Measurements from ENCODE around the gene ABLIM3. TPM values are rescaled to one million over a fixed set of nuclear protein-coding genes. Genes with fewer than 3 reads are reported as not detected.
A peak's percentile ranks its signal among the peaks of the same experiment; 100 is the strongest.

ABLIM3 gene
- total RNA-seq, 1 donor from 2014 or later = 3.7 TPM

DNA sequence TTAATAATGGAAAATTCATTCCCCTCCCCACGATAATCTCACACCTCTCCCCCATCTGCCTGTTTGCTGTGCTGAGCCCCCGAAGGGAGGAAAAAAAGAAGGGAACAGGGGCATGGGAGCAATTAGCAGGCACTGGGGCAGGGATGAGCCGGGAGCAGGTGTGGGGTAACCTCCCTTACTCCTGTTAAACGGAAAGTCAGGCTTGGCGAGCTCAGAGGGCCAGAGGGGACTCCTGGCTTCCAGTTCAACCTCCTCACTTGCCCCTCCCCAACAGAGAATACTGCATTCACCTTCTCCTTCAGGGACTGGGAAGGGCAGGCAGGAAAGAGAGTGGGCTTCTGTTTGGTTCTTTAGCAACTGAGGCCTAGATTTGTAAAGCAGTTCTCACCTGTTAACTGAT, 131.9 kb downstream of the ABLIM3 start:
- FAIRE-seq (no peak), DNase-seq (ENCODE audit: low read depth) (no peak)
- TF ChIP-seq, protein P1, sequence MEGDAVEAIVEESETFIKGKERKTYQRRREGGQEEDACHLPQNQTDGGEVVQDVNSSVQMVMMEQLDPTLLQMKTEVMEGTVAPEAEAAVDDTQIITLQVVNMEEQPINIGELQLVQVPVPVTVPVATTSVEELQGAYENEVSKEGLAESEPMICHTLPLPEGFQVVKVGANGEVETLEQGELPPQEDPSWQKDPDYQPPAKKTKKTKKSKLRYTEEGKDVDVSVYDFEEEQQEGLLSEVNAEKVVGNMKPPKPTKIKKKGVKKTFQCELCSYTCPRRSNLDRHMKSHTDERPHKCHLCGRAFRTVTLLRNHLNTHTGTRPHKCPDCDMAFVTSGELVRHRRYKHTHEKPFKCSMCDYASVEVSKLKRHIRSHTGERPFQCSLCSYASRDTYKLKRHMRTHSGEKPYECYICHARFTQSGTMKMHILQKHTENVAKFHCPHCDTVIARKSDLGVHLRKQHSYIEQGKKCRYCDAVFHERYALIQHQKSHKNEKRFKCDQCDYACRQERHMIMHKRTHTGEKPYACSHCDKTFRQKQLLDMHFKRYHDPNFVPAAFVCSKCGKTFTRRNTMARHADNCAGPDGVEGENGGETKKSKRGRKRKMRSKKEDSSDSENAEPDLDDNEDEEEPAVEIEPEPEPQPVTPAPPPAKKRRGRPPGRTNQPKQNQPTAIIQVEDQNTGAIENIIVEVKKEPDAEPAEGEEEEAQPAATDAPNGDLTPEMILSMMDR (IDR thresholded peaks at IDR 0.05; ENCODE audit: insufficient read depth, low read length, severe bottlenecking) = no peak
- Histone ChIP-seq H3K36me3 (ENCODE audit: control insufficient read depth, insufficient read depth, low read length) (no peaks in the 10 kb centered on the region), H3K4me3 (ENCODE audit: low read depth, low read length) (no peak overlapping the region), H3K27me3 (ENCODE audit: control insufficient read depth, insufficient read depth, low read length) (no peaks in the 10 kb centered on the region)

DNA sequence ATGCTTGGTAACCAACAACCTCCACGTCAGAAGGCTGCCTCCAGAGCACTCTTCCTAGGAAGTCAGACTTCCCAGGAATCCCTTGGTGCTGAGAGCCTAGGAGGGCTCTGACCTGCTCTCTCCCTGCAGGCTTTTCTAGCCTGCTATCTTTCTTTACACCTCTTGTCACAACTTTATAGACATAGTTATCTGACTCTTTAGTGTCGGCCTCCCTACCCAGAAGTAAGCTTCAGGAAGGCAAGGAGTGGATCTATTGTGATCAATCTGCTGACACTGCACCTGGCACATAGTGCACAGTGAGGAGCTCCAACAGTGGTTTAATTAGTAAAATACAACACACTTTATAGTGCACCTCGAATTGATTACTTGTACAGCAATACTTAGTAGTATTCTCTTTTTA, 132.7 kb downstream of the ABLIM3 start:
- Histone ChIP-seq H3K4me3 (ENCODE audit: low read depth, low read length) (no peak overlapping the region), H3K36me3 (ENCODE audit: control insufficient read depth, insufficient read depth, low read length) (no peaks in the 10 kb centered on the region), H3K27me3 (ENCODE audit: control insufficient read depth, insufficient read depth, low read length) (no peaks in the 10 kb centered on the region)
- TF ChIP-seq, protein P1 (IDR thresholded peaks at IDR 0.05; ENCODE audit: insufficient read depth, low read length, severe bottlenecking) = no peak
- DNase-seq (ENCODE audit: low read depth) = no peak
- FAIRE-seq = no peak

DNA sequence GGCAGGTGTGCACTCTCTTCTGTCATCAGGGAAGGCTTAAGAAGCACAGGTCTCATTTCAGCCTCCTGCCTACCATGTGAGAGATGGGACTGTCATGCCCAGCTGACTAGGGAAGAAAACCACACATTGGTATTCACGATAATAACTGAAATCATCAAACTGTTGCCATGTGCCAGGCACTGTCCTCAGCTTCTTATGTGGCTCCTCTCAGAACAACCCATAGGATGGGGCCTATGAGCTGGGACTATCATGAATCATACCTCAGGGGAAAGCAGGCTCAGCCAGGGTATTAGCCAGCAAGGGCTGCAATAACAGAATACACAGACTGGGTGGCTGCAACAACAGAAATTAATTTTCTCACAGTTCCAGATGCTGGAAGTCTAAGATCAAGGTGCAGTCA, 133.6 kb downstream of the ABLIM3 start:
- TF ChIP-seq, protein P1 (IDR thresholded peaks at IDR 0.05; ENCODE audit: insufficient read depth, low read length, severe bottlenecking) = no peak
- FAIRE-seq (no peak), DNase-seq (ENCODE audit: low read depth) (peak; percentile 48)
- no peaks in the 10 kb centered on the region for H3K27me3 ChIP-seq (ENCODE audit: control insufficient read depth, insufficient read depth, low read length)
- no peaks in the 10 kb centered on the region for H3K36me3 ChIP-seq (ENCODE audit: control insufficient read depth, insufficient read depth, low read length)
- no peak overlapping the region for H3K4me3 ChIP-seq (ENCODE audit: low read depth, low read length)

DNA sequence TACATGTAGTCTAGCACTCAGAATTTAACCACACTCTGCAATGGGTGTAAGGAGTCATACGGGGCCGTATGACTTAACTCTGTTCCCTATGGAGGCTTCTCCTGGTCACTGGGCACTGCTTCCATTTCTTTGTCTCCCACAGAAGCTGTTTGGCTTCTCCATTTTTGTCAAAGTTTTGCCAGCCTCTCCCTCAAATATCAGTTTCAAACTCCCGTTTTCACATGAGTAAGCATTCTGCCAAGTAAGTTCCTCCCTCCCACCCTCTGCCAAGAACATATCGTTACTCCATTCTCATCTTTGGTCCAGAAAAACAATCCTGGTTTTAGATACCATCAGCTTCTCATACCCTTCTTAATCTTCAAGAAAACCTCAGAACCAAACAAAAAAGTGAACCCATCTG, 136.5 kb downstream of the ABLIM3 start:
- TF ChIP-seq, protein P1 (IDR thresholded peaks at IDR 0.05; ENCODE audit: insufficient read depth, low read length, severe bottlenecking) = no peak
- Histone ChIP-seq H3K27me3 (ENCODE audit: control insufficient read depth, insufficient read depth, low read length) (no peaks in the 10 kb centered on the region), H3K4me3 (ENCODE audit: low read depth, low read length) (no peak overlapping the region), H3K36me3 (ENCODE audit: control insufficient read depth, insufficient read depth, low read length) (no peaks in the 10 kb centered on the region)
- no peak for FAIRE-seq
- DNase-seq (ENCODE audit: low read depth) = no peak

DNA sequence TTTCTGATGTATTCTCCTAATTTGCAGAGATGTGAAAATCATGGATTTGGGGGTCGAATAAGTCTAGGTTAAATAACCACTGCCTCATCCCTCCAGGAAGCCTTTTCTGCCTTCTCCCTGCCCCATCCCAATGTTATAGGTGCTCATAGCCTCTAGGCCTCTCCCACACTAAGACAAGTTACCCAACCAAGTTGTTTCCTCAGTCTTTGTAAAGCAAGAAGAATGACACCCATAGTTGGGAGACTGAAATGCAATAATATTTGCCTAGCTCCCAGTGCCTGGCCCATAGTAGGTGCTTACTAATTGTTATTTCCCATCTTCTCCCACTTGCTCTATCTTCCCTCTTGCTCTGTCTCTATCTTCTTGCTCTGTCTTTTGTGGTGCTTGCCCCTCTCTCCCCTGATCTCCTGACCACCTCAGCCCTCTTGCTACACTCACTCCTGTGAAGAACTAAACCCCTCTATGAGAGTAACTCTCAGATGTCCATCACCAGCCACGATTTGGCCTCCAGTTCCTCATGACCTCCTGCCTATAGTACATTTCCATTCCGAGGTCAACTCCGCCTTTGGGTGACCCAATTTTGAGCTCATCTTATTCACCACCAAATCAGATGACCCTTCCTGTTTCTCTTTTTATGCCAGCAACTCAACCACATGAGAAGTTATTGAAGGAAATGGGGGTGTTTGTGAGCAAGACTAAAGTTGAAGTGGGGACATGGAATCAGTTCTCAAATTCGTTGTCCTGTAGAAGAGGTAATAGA, 137.3 kb downstream of the ABLIM3 start:
- no peak for FAIRE-seq
- Histone ChIP-seq H3K27me3 (ENCODE audit: control insufficient read depth, insufficient read depth, low read length) (no peaks in the 10 kb centered on the region), H3K36me3 (ENCODE audit: control insufficient read depth, insufficient read depth, low read length) (no peaks in the 10 kb centered on the region), H3K4me3 (ENCODE audit: low read depth, low read length) (no peak overlapping the region)
- TF ChIP-seq, protein P1 (IDR thresholded peaks at IDR 0.05; ENCODE audit: insufficient read depth, low read length, severe bottlenecking) = no peak
- DNase-seq (ENCODE audit: low read depth) = no peak

GRCh38 chr5:149279661-149280060, 138.4 kb downstream of the ABLIM3 start:
- TF ChIP-seq, protein P1 (IDR thresholded peaks at IDR 0.05; ENCODE audit: insufficient read depth, low read length, severe bottlenecking) = no peak

More at GRCh38 chr5:149279661-149280060, 138.4 kb downstream of the ABLIM3 start:
- DNase-seq (ENCODE audit: low read depth) = peak; percentile 41
- H3K4me3 ChIP-seq (ENCODE audit: low read depth, low read length) = no peak overlapping the region
- no peak for FAIRE-seq
- H3K36me3 ChIP-seq (ENCODE audit: control insufficient read depth, insufficient read depth, low read length) = no peaks in the 10 kb centered on the region
- no peaks in the 10 kb centered on the region for H3K27me3 ChIP-seq (ENCODE audit: control insufficient read depth, insufficient read depth, low read length)
